ENCODE data around the gene PTGDS. TPM values are rescaled to one million over a fixed set of nuclear protein-coding genes. Genes with fewer than 3 reads are reported as not detected.

Gene PTGDS
- total RNA-seq, 1 donor from 2014 or later: 0.17 TPM

GRCh38 chr9:137011907-137012675, 34.8 kb downstream of the PTGDS start:
- DNase-seq: no peak

DNA sequence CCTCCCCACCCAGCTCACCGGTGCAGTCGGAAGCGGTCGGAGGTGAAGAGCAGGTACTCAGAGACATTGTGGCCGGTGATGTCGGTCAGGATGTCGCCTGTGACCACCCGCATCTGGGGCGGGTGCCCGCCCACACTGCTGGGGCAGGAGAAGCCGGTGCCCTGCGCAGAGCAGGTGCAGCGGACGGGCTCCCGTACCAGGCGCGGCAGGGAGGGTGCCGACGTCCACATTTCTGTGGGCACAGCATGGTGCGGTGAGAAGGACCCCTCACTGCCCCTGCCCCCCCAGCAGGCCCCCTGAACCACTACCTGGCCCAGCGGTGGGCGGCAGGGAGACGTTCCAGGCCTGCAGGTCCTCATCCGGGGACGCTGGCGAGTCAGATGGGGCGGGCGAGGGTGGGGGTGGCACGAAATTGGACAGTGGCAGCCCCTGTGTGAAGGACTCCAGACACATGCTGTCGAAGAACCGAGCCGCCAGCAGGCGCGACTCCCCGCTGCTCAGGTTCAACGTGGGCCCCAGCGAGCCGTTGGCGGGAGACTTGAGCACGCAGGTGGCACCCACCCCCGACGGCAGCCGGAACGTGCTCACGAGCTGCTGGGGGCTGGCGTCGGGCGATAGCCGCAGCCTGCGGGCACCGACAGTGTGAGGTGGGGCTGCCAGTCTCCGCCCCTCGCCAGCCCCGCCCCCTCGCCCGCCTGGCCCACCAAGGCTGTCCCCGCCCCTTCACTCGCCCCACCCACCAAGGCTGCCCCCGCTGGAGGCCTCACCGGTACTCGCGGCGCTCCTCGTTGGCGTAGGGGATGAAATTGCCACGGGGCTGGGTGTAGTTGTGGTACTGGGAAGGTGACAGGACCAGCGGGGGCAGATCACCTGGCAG, 35.6 kb downstream of the PTGDS start:
- no peak for DNase-seq

GRCh38 chr9:137013571-137013940, 36.3 kb downstream of the PTGDS start:
- no peak for DNase-seq

DNA sequence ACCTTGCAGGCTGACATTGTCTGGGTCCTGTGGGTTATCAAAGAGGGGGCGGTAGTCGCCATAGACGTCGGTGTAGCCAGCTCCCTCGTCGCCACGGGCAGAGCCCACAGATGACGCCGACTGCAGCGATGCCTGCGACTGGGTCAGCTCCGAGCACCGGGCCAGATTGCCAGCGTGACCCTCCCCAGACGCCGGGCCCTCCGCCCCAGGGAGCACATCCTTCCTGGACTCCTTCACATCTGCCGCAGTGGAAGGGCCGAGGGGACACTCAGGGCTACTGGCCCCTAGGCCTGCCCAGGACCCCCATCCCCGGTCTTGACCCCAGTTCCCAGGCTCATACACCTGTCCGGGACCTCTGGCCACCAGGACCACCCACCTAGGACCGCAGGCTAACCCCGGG, 36.9 kb downstream of the PTGDS start:
- no peak for DNase-seq

DNA sequence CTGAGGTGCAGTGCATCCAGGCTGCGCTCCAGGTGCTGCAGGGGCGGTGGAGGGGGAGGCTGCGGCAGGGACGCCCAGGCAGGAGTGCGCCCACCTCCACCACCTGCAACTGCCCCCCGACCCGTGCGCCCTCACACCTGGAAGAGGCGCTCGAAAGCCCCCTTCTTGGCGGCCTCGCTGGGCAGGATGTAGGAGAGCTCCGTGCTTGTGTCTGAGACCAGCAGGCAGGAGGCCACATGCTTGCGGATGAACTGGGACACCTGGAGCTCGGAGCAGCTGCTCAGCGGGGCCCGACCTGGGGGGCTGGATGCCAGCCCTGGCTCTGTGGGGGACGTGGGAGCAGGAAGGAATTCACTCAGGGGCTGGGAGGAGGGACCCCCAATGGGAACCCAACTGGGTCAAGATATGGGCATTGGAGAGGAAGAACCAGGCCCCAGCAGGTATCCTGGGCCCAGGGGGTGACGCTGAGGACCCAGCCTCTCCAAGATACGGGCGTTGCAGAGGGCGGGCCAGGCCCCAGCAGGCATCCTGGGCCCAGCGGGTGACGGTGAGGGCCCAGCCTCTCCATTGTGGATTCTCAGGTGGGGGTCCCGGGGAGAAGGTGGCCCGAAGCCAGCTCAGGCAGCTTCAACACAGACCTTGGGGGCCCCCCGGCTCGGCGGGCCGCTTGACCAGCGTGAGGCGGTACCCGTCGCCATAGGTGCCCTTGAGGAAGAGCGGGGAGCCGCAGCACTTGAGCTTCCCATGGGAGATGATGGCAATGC, 37.7 kb downstream of the PTGDS start:
- no peak for DNase-seq

DNA sequence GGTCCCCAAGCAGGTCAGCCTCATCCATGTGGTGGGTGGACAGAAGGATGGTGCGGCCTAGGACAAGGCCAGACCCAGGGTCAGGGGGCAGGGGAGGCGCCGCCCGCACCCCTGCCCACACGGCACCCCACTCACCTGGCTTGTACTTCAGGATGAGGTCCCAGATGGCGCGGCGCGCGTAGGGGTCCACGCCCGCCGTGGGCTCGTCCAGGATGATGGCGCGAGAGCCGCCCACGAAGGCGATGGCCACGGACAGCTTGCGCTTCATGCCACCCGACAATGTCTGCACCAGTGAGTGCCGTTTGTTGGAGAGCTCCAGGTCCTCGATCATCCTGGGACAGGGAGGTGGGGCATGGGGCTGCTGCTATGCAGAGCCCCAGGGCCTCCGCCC, 38.2 kb downstream of the PTGDS start:
- no peak for DNase-seq

- DNase-seq: no peak
Observed at GRCh38 chr9:137015976-137016375, 38.7 kb downstream of the PTGDS start.

DNA sequence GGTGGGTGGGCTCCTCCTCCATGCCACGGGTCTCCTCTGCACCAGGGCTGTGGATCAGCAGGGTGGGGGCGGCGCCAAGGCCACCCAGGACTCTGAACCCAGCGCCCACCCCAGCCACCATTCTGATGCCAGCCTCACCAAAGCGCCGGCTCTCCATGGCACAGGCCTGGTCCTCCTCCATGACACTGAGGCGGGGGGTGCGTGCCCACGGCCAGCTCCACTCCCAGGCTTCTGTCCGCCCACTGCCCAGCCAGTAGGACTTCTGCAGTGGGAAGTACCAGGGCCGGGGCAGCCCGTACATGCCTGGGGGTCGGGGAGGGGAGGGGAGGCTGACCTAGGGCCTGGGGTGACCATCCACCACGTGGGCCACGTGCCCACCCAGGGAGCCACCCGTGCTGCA, 39.1 kb downstream of the PTGDS start:
- no peak for DNase-seq

GRCh38 chr9:137017071-137017470, 39.8 kb downstream of the PTGDS start:
- DNase-seq: no peak

GRCh38 chr9:137017791-137018497, 40.6 kb downstream of the PTGDS start:
- no peak for DNase-seq

DNA sequence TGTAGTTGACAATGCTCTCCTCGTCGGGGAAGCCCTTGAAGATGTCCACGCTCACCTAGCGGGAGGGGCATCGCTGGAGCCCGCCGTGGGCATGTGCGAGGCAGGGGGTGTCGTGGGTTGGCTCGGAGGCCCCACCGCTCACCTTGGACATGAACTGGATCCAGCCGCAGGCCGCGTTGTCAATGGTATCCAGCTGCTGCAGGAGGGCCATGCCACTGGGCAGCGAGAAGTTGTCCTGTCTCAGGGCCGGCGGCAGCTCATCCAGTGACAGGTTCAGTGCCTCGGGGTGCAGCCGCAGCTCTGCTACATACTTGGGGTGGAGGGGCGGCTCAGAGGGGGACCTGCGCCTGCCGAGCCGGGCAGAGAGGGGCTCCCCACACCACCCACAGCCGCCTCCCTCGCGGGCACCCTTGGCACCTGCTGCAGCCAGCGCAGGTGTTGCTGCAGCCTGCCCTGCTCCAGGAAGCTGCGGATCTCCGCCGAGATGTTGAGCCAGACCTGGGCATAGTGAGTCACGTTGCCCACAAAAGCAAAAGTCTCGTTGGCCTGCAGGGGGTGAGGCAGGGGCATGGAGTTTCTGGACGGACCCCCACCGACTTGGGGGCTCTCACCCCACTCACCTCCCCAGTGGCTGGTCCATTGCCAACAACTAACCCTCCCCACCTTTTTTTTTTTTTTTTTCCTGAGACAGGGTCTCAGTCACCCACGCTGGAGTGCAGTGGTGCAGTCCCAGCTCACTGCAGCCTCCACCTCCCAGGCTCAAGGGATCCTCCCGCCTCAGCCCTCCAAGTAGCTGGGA, 41.7 kb downstream of the PTGDS start:
- DNase-seq: no peak

GRCh38 chr9:137019891-137020683, 42.8 kb downstream of the PTGDS start:
- DNase-seq: no peak

DNA sequence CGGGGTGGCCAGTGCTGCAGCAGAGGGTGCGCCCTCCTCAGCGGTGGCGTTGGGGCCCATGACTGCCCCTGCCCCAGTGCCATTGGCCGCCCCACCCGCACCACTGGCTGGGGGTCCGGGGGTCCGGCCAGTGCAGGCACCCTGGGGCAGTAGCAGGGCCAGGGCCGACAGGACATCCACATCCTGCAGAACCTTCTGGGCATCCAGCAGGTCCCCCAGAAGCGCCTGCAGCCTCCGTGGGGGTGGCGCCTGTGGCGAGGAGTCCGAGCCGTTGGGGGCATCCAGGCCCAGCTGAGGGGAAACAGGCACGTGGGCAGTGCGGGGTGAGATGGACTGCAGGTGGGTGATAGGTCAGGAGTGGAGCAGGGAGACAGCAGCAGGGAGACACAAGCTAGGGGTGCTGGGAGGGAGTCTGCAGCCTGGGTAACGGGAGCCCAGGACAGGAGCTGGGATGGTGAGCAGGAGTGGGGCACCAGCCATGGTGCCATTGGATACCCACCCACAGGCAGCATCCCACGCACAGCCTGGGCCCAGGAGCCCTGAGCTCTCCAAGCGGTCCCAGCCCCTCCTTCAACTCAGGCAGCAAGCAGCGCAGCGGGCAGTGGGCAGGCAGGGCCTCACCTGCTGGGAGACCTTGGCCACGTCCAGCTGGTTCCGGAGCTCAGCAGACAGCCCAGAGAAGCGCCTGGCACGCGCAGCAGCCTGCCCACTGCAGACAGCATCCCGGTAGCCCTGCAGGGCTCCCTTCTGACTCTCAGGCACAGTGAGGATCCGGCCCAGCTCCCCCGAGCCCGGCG, 43.7 kb downstream of the PTGDS start:
- DNase-seq: no peak

DNA sequence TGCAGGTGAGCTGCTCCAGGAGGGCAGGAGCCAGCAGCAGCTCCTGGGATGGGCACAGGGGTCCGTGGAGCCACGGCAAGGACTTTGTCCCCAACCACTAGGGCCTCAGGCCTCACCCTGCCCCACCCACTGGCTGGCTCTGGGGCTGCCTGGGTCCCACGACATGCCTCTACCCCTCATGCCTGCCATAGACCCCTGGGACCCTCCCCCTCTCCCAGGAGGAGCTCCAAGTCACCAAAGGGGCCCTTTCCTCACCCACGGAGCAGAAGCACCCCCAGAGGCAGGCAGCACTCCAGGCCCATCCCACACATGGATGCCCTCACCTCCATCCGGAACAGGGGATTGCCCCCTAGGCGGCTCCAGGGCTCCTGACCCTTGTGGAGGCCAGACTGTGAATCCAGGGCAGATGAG, 44.3 kb downstream of the PTGDS start:
- DNase-seq: no peak

DNA sequence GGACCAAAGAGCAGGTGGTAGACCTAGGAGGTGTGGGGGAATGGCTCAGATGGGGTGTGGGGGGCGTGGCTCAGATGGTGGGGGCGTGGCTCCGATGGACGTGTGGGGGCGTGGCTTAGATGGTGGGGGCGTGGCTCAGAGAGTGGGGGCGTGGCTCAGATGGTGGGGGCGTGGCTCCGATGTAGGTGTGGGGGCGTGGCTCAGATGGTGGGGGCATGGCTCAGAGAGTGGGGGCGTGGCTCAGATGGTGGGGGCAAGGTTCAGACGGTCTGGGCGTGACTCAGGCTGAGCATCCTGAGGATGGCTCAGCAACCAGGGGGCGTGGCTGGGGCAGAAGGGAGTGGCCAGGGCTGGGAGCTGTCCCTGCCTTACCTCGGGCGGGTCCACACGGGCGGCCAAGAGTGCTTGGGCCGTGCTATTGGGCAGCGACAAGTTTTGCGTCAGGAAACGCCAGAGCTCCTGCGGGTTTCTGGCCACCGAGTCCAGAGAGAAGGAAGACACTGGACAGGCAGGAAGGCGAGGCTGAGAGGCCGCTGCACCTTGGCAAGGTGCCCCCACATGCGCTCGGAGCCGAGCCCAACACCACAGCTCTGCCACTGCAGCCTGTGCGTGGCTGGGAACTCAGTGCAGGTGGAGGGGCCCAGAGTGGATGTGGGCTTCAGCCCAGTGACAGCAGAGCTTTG, 44.8 kb downstream of the PTGDS start:
- peak; percentile 70 for DNase-seq

- no peak for DNase-seq
Observed at GRCh38 chr9:137022662-137023008, 45.3 kb downstream of the PTGDS start.

DNA sequence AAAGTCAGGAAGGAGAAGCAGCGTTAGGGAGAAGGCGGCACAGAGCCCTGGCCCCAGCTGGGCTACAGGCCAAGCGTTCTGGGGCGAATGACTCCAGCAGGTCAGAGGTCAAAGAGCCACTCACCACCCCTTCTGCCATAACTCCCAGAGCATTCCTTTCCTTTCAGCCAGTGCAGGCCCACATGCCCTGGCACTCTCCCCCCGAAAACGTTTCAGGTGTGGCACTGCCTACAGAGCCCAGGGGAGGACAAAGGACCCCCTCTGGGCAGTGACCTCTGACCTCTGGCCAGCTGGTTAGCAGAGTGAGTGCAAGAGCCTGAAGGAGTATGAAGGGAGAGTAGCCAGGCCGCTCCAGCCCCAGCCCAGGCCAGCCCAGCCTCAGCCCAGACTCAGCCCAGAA, 45.9 kb downstream of the PTGDS start:
- no peak for DNase-seq

DNA sequence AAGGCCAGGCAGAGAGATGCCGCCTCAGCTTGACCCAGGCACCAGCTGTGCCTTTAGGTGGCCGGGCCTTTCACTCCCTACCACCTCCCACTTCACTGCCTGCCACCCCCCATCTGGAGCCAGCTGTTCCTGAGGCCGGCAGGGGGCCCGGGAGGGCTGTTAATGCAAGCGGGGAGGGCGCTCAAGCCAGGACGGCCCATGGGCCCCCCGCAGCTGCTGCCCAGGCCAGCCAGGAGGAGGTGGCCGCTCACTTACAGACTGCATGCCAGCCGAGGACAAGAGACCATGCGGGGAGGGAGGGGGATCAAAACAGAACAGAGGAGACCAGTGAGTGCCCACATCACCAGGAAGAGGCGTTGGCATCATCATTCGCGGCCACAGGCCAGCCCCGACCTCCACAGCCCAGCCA, 46.3 kb downstream of the PTGDS start:
- DNase-seq: no peak

DNA sequence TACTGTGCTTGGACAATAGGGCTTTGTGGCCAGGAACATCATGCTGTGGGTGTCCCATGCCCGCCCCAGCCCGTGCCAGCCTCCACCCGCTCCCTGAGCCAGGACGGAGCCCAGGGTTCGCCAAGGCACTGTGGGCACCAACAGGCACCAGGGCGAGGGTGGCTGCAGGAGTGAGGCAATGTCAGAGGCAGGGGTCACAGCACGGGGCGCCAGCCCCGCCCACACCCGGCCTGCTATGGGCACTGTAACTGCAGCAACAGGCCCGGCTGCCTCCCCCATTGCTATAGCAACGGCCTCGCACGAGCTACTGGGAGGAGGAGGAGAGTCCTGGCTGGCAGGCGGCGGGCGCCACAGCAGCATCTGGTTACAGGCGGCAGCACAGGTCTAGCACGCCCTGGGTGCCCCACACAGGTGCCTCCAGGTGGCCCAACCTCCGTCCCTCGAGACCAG, 48.2 kb downstream of the PTGDS start:
- no peak for DNase-seq
